Measurements from ENCODE around the gene RAB14.

- TF ChIP-seq CTCF (IDR thresholded peaks at IDR 0.05) (no peak), EZH2 (IDR thresholded peaks at IDR 0.05) (no peak)
These were observed 28.2 kb downstream of the RAB14 start for GRCh38 chr9:121173501-121173900.

Data from neural progenitor cell (in vitro differentiated cells).